Activated T-helper 2 cell treated with anti-CD3 and anti-CD28 coated beads, Interferon-gamma antibody, Interleukin-2, Interleukin-4, amounts not matched to agents 10 μg/mL and 5 μg/mL and 100 μg/mL, durations not matched to agents 14 hours and 24 hours and 36 hours (primary cell): Measurements from ENCODE around the gene SLC16A12. TPM values are rescaled to one million over a fixed set of nuclear protein-coding genes. Genes with fewer than 3 reads are reported as not detected.

Experiments used
- DNase-seq: peaks from one replicate; pipeline ENCODE4 v3.0.0; 2021; ENCODE audit warnings: low spot score
- H3K27ac Mint-ChIP-seq: one replicate; pipeline ENCODE4 v1.8.0; 2021; ENCODE audit warnings: mixed read lengths
- H3K27me3 Mint-ChIP-seq: one replicate; pipeline ENCODE4 v1.8.0; 2021; ENCODE audit warnings: low read depth, mixed read lengths
- H3K36me3 Mint-ChIP-seq: one replicate; pipeline ENCODE4 v1.8.0; 2021; ENCODE audit warnings: low read depth, mixed read lengths
- H3K4me1 Mint-ChIP-seq: one replicate; pipeline ENCODE4 v1.8.0; 2021; ENCODE audit warnings: low read depth, mixed read lengths
- H3K4me3 Mint-ChIP-seq: one replicate; pipeline ENCODE4 v1.8.0; 2021; ENCODE audit warnings: low read depth, mild to moderate bottlenecking, moderate library complexity, mixed read lengths
- H3K9me3 Mint-ChIP-seq: one replicate; pipeline ENCODE4 v1.8.0; 2021; ENCODE audit warnings: mixed read lengths
- intact Hi-C: fragments of 100-400 bp; cut with micrococcal nuclease; formaldehyde crosslinking; loops from one replicate; pipeline ENCODE4 v1.15.1; 2023
- total RNA-seq: library from RNA; stranded (reverse); gene quantifications from 2 replicates; pipeline ENCODE4 v1.2.3, GENCODE V29; 2022

Gene SLC16A12
- total RNA-seq, 1 donor from 2014 or later: not detected

- H3K36me3 Mint-ChIP-seq: no peaks in the 10 kb centered on the region
- H3K4me3 Mint-ChIP-seq: no peak overlapping the region
- intact Hi-C loops: no loop called here
Observed at GRCh38 chr10:89518876-89519842, 16.2 kb downstream of the SLC16A12 start.

GRCh38 chr10:89518108-89518507 lies 17.3 kb downstream of the SLC16A12 start:
- H3K27ac Mint-ChIP-seq: no peak overlapping the region

More at GRCh38 chr10:89518876-89519842, 16.2 kb downstream of the SLC16A12 start:
- Mint-ChIP-seq H3K27me3 (peaks cover 10% of the 10 kb centered on the region), H3K27ac (no peak overlapping the region), H3K9me3 (no peaks in the 10 kb centered on the region), H3K4me1 (no peaks in the 10 kb centered on the region)
- DNase-seq: no peak

GRCh38 chr10:89516149-89516832 lies 19.1 kb downstream of the SLC16A12 start:
- Mint-ChIP-seq H3K9me3 (no peaks in the 10 kb centered on the region), H3K27me3 (peaks cover 12% of the 10 kb centered on the region), H3K4me1 (no peaks in the 10 kb centered on the region), H3K27ac (no peak overlapping the region), H3K4me3 (no peak overlapping the region), H3K36me3 (no peaks in the 10 kb centered on the region)
- DNase-seq: no peak
- intact Hi-C loops: no loop called here

More at GRCh38 chr10:89518108-89518507, 17.3 kb downstream of the SLC16A12 start:
- DNase-seq: no peak
- intact Hi-C loops: no loop called here
- no peak overlapping the region for H3K4me3 Mint-ChIP-seq
- no peaks in the 10 kb centered on the region for H3K9me3 Mint-ChIP-seq
- H3K36me3 Mint-ChIP-seq: no peaks in the 10 kb centered on the region
- peaks cover 9% of the 10 kb centered on the region for H3K27me3 Mint-ChIP-seq
- H3K4me1 Mint-ChIP-seq: no peaks in the 10 kb centered on the region

- intact Hi-C loops: no loop called here
- Mint-ChIP-seq H3K36me3 (no peaks in the 10 kb centered on the region), H3K4me3 (no peak overlapping the region), H3K4me1 (no peaks in the 10 kb centered on the region), H3K27me3 (peaks cover 8% of the 10 kb centered on the region), H3K9me3 (no peaks in the 10 kb centered on the region), H3K27ac (no peak overlapping the region)
- no peak for DNase-seq
Observed at GRCh38 chr10:89515031-89515841, 20.2 kb downstream of the SLC16A12 start.

- H3K27ac Mint-ChIP-seq: no peak overlapping the region
- H3K27me3 Mint-ChIP-seq: peaks cover 7% of the 10 kb centered on the region
- DNase-seq: no peak
- intact Hi-C loops: no loop called here
- H3K4me1 Mint-ChIP-seq: no peaks in the 10 kb centered on the region
- no peaks in the 10 kb centered on the region for H3K9me3 Mint-ChIP-seq
- no peak overlapping the region for H3K4me3 Mint-ChIP-seq
- no peaks in the 10 kb centered on the region for H3K36me3 Mint-ChIP-seq
Observed at GRCh38 chr10:89513206-89513605, 22.2 kb downstream of the SLC16A12 start.

GRCh38 chr10:89505640-89506275 lies 29.6 kb downstream of the SLC16A12 start:
- intact Hi-C loops: no loop called here
- DNase-seq: no peak
- Mint-ChIP-seq H3K27ac (no peak overlapping the region), H3K4me3 (no peak overlapping the region), H3K9me3 (no peaks in the 10 kb centered on the region), H3K27me3 (peaks cover 15% of the 10 kb centered on the region), H3K36me3 (no peaks in the 10 kb centered on the region), H3K4me1 (peaks cover 10% of the 10 kb centered on the region)

GRCh38 chr10:89504691-89505090 lies 30.7 kb downstream of the SLC16A12 start:
- no peak for DNase-seq
- H3K4me1 Mint-ChIP-seq: peaks cover 10% of the 10 kb centered on the region
- no peak overlapping the region for H3K4me3 Mint-ChIP-seq
- H3K27me3 Mint-ChIP-seq: peaks cover 19% of the 10 kb centered on the region
- intact Hi-C loops: no loop called here
- H3K27ac Mint-ChIP-seq: no peak overlapping the region
- no peaks in the 10 kb centered on the region for H3K36me3 Mint-ChIP-seq
- H3K9me3 Mint-ChIP-seq: no peaks in the 10 kb centered on the region

GRCh38 chr10:89503652-89504370 lies 31.6 kb downstream of the SLC16A12 start:
- no peaks in the 10 kb centered on the region for H3K9me3 Mint-ChIP-seq
- H3K36me3 Mint-ChIP-seq: no peaks in the 10 kb centered on the region
- H3K27ac Mint-ChIP-seq: peak overlapping the region; percentile 35
- no peak overlapping the region for H3K4me3 Mint-ChIP-seq
- peaks cover 21% of the 10 kb centered on the region for H3K27me3 Mint-ChIP-seq
- DNase-seq: no peak
- peaks cover 12% of the 10 kb centered on the region for H3K4me1 Mint-ChIP-seq
- intact Hi-C loops: no loop called here

GRCh38 chr10:89503151-89503550 lies 32.2 kb downstream of the SLC16A12 start:
- Mint-ChIP-seq H3K4me1 (peaks cover 12% of the 10 kb centered on the region), H3K27me3 (peaks cover 21% of the 10 kb centered on the region), H3K4me3 (no peak overlapping the region), H3K9me3 (no peaks in the 10 kb centered on the region), H3K27ac (no peak overlapping the region), H3K36me3 (no peaks in the 10 kb centered on the region)
- intact Hi-C loops: no loop called here
- no peak for DNase-seq

GRCh38 chr10:89502549-89502948 lies 32.8 kb downstream of the SLC16A12 start:
- H3K9me3 Mint-ChIP-seq: no peaks in the 10 kb centered on the region
- peaks cover 12% of the 10 kb centered on the region for H3K4me1 Mint-ChIP-seq
- no peak overlapping the region for H3K27ac Mint-ChIP-seq
- peaks cover 21% of the 10 kb centered on the region for H3K27me3 Mint-ChIP-seq
- intact Hi-C loops: no loop called here
- DNase-seq: no peak
- no peak overlapping the region for H3K4me3 Mint-ChIP-seq
- no peaks in the 10 kb centered on the region for H3K36me3 Mint-ChIP-seq

- no peak for DNase-seq
- Mint-ChIP-seq H3K4me3 (no peak overlapping the region), H3K9me3 (no peaks in the 10 kb centered on the region), H3K27ac (no peak overlapping the region), H3K4me1 (peaks cover 2% of the 10 kb centered on the region), H3K27me3 (peaks cover 18% of the 10 kb centered on the region), H3K36me3 (no peaks in the 10 kb centered on the region)
- intact Hi-C loops: no loop called here
Observed at GRCh38 chr10:89494575-89494974, 40.8 kb downstream of the SLC16A12 start.

GRCh38 chr10:89494068-89494467 lies 41.3 kb downstream of the SLC16A12 start:
- Mint-ChIP-seq H3K27ac (no peak overlapping the region), H3K4me3 (no peak overlapping the region), H3K9me3 (no peaks in the 10 kb centered on the region), H3K36me3 (no peaks in the 10 kb centered on the region), H3K4me1 (no peaks in the 10 kb centered on the region), H3K27me3 (peaks cover 17% of the 10 kb centered on the region)
- intact Hi-C loops: no loop called here
- DNase-seq: no peak
